GM19467 (cell line): ENCODE measurements around the gene DZIP1L.
"Not testable (repeated sequence)": the region's sequence is repeated elsewhere in the genome, so short reads cannot be mapped to it uniquely, and the experiment has no call there.

Source experiments
- ATAC-seq: cut with Tn5 transposase; IDR thresholded peaks from one replicate; pipeline ENCODE4 v1.9.1; 2021; ENCODE audit warnings: mild to moderate bottlenecking, moderate library complexity; ENCODE audit not compliant: unreplicated experiment

The DZIP1L gene

DNA sequence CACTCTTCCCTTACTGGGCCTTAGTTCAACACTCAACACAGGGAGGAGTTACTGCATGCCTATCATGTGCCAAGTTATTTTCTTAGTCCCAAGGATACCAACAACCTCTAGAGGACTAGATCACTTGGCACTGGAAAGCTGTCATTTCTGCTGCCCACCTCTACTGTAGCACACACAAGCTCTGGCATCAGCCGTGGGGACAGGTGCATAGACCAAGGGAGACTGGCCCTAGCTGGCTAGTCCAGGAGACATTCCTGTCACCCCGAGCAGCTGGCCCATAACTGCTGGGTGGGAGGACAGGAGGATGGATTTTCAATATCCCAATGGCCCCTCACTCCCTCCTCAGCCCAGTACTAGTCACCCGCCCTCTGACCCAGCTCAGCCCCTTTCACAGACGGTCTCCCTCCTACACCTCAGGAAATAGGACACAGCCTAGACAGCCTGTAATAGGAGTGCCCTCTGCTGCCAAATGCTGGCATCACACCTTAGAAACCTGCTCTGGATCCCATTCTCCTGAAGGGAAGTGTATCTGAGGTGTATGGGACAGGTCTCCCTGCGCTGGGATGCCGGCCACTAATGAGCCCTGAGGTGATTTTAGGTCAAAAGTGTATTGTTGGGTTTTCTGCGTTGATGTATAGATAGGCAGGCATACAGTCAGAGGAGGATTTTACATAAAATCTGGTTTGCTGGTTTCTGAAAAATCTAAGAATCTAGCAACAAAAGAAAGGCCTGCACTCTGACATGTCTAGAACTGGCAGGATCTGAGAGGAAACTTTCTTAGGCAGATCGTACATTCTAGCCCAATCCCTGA, 3.4 kb upstream of the DZIP1L start:
- peak; percentile 64 for ATAC-seq

GRCh38 chr3:138114431-138114918, 933 bp downstream of the DZIP1L start:
- ATAC-seq = no peak

- no peak for ATAC-seq
Measured at GRCh38 chr3:138113326-138113725, 2.1 kb downstream of the DZIP1L start.

GRCh38 chr3:138112362-138112761, 3.0 kb downstream of the DZIP1L start:
- ATAC-seq = no peak

- no peak for ATAC-seq
Measured at GRCh38 chr3:138105598-138105997, 9.8 kb downstream of the DZIP1L start.

DNA sequence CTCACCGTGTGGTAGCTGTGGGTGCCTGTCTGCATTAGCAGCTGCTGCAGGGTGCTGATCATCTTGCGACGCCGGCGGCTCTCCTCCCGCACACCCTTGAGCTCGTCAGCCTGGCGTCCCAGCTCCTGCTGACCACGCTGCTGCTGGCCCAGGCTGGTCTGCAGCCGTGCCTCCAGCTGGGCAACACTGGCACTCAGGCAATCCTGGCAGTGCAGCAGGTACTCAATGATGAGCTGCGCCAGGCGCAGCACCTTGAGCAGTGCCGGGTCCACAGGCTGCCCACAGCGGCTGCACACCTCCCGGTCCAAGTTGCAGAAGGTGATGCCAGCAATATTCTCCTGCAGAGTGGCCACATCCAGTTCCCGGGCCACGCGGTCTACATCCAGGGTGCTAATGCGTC, 11.9 kb downstream of the DZIP1L start:
- no peak for ATAC-seq

- ATAC-seq = not testable (repeated sequence)
Measured at GRCh38 chr3:138101351-138101940, 14.0 kb downstream of the DZIP1L start.

DNA sequence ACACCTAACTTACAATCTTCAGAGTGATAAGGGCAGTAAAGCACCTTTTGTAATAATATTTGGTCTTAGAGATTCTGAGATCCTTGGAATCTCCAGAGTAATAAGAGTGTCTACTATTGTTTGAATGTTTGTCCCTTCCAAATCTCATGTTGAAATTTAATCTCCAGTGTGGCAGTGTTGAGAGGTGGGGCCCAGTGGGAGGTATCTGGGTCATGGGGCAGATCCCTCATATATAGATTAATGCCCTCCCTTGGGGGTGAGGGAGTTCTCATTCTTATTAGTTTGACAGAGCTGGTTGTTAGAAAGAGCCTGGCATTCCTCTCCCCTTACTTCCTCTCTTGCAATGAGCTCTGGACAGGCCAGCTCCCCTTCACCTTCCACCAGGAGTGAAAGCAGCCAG, 16.0 kb downstream of the DZIP1L start:
- no peak for ATAC-seq

DNA sequence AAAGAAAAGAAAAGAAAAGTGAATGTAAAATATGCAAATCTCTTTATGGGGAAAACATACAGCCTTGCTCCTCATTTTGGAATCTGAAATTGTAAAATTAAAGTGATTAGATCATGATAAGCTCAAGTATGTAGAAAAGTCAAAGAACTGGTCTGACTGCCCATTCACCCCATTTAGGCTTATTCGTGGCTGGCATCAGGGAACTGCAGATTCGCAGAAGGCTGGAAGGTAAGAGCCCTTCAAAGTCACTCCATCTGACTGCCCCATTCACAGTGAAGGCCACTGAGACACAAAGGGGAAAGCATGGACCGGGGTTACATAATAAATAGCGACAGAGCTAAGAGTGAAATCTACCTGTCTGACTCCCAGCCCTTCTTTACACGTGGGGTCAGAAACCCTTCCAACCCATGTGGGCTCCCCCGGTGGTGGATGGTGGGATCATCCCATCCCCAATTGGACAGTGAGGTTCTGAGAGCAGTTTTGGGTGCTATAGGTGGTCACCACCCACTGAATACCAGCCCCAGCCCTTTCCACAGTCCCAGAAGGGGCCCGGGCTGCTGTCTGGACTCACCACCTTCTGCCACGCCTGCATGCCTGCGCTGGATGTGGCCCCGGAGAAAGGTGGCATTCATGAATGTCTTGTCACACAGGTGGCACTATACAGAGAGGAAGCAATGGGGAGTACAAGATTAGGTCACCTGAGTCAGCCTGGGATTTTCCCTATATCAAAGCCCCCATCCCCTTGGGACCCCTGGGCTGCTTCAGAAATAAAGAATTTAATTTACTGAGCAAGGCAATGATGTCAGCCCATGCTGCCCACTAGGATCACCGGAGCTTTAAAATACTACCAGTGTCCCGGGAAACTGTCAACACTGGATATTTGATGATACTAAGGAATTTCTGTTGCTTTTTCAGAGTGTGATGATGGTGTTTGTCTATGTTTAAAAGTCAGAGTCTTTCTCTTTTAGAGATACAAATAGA, 17.9 kb downstream of the DZIP1L start:
- ATAC-seq = no peak

- ATAC-seq = no peak
Measured at GRCh38 chr3:138093721-138094120, 21.7 kb downstream of the DZIP1L start.

- ATAC-seq = no peak
Measured at GRCh38 chr3:138092023-138092422, 23.4 kb downstream of the DZIP1L start.

- ATAC-seq = no peak
Measured at GRCh38 chr3:138089091-138089490, 26.3 kb downstream of the DZIP1L start.

- ATAC-seq = not testable (repeated sequence)
Measured at GRCh38 chr3:138085745-138086144, 29.7 kb downstream of the DZIP1L start.

DNA sequence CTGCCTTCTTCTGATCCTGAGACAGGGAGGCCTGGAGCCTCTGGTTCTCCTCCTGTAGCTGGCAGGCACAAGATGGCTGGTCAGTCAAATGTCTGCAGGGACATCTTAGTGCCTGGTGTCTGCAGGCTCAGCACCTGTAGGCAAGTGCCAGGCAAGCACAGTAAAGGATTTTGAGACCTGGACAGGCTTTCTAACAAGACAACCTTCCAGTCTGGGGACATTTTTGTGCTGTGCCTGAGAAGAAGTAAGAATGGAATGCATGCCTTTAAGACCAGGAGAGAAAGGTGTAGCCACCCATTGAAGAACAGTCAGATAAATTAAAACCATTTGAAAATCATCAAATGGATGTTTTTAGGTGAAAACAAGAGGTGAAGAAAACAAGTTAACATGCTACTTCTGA, 31.2 kb downstream of the DZIP1L start:
- no peak for ATAC-seq

GRCh38 chr3:138082992-138083386, 32.4 kb downstream of the DZIP1L start:
- peak; percentile 21 for ATAC-seq

DNA sequence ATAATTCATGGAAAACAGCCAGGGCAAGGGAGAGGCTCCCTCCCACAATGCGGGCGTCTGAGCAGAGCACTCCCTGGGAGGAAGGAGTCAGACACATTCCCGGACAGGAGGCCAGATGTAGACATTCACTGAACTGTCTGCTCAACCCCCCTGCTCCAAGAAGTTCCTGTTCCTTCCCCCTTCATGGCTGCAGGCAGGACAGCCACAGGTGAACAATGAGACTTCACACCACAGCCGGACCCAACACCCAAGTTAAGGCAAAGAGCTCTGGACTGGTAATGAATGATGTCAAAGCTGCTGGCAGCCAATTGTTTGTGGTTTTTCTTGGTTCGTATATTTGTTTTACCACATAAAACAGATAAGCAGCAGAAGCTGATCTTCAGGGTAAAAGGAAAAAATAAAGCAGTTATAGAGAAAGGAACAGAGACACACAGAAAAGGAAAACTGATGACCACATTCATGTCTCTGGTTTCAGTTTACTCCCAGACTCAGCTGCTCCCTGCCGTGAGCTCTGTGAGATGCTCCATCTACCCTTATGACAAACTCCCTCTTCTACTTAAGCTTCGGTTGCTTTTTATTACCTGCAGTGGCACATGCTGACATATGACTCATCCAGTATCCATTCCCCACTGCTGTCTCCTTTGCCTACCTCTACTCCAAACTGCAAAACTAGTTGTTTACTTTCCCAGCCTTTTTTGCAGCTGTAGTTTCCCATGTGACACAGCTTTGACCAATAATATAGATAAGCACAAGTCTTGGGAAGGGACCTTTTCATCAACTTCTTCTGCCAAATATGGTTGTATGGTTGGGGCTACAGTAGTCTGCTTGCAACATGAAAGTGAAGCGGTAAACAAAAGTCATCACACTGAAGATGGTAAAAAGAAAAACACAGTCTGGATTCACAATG, 33.1 kb downstream of the DZIP1L start:
- peak; percentile 51 for ATAC-seq

GRCh38 chr3:138081371-138082084, 33.9 kb downstream of the DZIP1L start:
- no peak for ATAC-seq

- ATAC-seq = no peak
Measured at GRCh38 chr3:138079901-138080300, 35.5 kb downstream of the DZIP1L start.

DNA sequence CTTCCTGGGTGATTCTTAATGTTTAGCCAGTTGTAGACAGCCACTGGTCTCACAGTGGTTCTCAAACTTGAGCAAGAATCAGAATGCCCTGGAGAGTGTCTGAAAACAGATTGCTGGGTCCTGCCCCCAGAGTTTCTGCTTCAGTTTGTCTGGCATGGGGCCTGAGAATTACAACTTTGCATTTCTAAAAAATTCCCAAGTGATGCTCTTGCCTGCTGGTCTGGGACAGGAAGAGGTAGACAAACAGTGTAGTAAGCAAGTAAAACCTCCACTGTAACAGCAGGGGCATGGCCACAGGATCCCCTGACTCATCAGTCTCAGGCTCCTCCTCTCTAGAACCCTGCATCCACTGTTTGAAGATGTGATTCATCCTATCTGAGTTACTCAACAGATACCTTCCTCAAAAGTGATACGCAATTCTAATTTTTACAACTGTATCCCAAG, 36.5 kb downstream of the DZIP1L start:
- no peak for ATAC-seq
